PC-3 (cell line): Measurements from ENCODE around the gene PLEKHA6.

Source experiments
- CTCF ChIP-seq: fragments of 300-600 bp; sonication (generic); conservative IDR thresholded peaks from 2 replicates; pipeline ENCODE4 v1.5.1; 2017; ENCODE audit warnings: antibody characterized with exemption, low read depth, mild to moderate bottlenecking, low read length
- EZH2phosphoT487 ChIP-seq: fragments of 300-600 bp; sonication (generic); IDR thresholded peaks from 2 replicates; pipeline ENCODE4 v1.6.1; 2018; ENCODE audit warnings: mild to moderate bottlenecking, antibody characterized with exemption, low read length, borderline replicate concordance

GRCh38 chr1:204376465-204376864 is 16.7 kb upstream of the PLEKHA6 start:
- TF ChIP-seq CTCF (no peak), EZH2phosphoT487 (no peak)
